Hematopoietic multipotent progenitor cell treated with erythropoietin and hydrocortisone succinate and interleukin-3 and kit ligand, for 6 days (in vitro differentiated cells): ENCODE results near the gene SETBP1.
"Not testable (repeated sequence)": the region's sequence is repeated elsewhere in the genome, so short reads cannot be mapped to it uniquely, and the experiment has no call there.

Source experiments
- DNase-seq: peaks from one replicate; pipeline ENCODE4 v3.0.0-alpha.2; 2015

SETBP1 gene

GRCh38 chr18:44708451-44709083 lies 27.9 kb downstream of the SETBP1 start:
- no peak for DNase-seq

GRCh38 chr18:44709307-44710126 lies 28.8 kb downstream of the SETBP1 start:
- no peak for DNase-seq

- DNase-seq: no peak
Measured at GRCh38 chr18:44710931-44711330, 30.2 kb downstream of the SETBP1 start.

GRCh38 chr18:44712025-44712424 lies 31.3 kb downstream of the SETBP1 start:
- DNase-seq: no peak

GRCh38 chr18:44713435-44713834 lies 32.7 kb downstream of the SETBP1 start:
- DNase-seq: no peak

GRCh38 chr18:44714376-44714775 lies 33.7 kb downstream of the SETBP1 start:
- DNase-seq: no peak

- no peak for DNase-seq
Measured at GRCh38 chr18:44715245-44715644, 34.6 kb downstream of the SETBP1 start.

- DNase-seq: no peak
Measured at GRCh38 chr18:44715842-44716241, 35.2 kb downstream of the SETBP1 start.

GRCh38 chr18:44716697-44717163 lies 36.0 kb downstream of the SETBP1 start:
- no peak for DNase-seq

GRCh38 chr18:44719519-44720060 lies 38.9 kb downstream of the SETBP1 start:
- no peak for DNase-seq

GRCh38 chr18:44721748-44722147 lies 41.1 kb downstream of the SETBP1 start:
- DNase-seq: not testable (repeated sequence)

- no peak for DNase-seq
Measured at GRCh38 chr18:44723411-44723810, 42.7 kb downstream of the SETBP1 start.

- DNase-seq: no peak
Measured at GRCh38 chr18:44724105-44724778, 43.6 kb downstream of the SETBP1 start.

- DNase-seq: peak; percentile 4
Measured at GRCh38 chr18:44725300-44726058, 44.8 kb downstream of the SETBP1 start.

GRCh38 chr18:44726059-44726421 lies 45.4 kb downstream of the SETBP1 start:
- DNase-seq: no peak

- DNase-seq: no peak
Measured at GRCh38 chr18:44727291-44727690, 46.6 kb downstream of the SETBP1 start.

GRCh38 chr18:44729631-44730101 lies 49.0 kb downstream of the SETBP1 start:
- peak; percentile 8 for DNase-seq

GRCh38 chr18:44730803-44731529 lies 50.3 kb downstream of the SETBP1 start:
- DNase-seq: no peak

- DNase-seq: no peak
Measured at GRCh38 chr18:44731530-44732237, 51.0 kb downstream of the SETBP1 start.

GRCh38 chr18:44732238-44732563 lies 51.5 kb downstream of the SETBP1 start:
- no peak for DNase-seq

GRCh38 chr18:44732599-44732998 lies 51.9 kb downstream of the SETBP1 start:
- no peak for DNase-seq
